Right lobe of liver (tissue), 4 donors: ENCODE data around the gene BHLHA15.

Experiments
- CTCF ChIP-seq, 4 donors: fragments of 200-600 bp in 3 of 4; fragments of 450-650 bp in 1 of 4; IDR thresholded peaks; one replicate each; pipeline versions ENCODE4 v1.5.1 to v1.8.0; 2016 to 2022; ENCODE audit warnings: antibody characterized with exemption in 4 of 4, mild to moderate bottlenecking in 2 of 4
- POLR2A ChIP-seq: fragments of 450-650 bp; IDR thresholded peaks from one replicate; pipeline ENCODE4 v1.6.1; 2017; ENCODE audit warnings: antibody characterized with exemption, mild to moderate bottlenecking
- donor health status: DM: no; HTN: no; CAD: no.
- donor health status: DM: no; HTN: no; CAD: no.
- donor health status: DM: no; HTN: yes; CAD: no.

GRCh38 chr7:98233219-98234070 lies 22.2 kb downstream of the BHLHA15 start:
- TF ChIP-seq CTCF (IDR thresholded peaks at IDR 0.05) (no peak), POLR2A (no peak)
